ENCODE data around the gene WDR48. TPM values are rescaled to one million over a fixed set of nuclear protein-coding genes. Genes with fewer than 3 reads are reported as not detected.

Gene WDR48
- 16.9 and 19.9 TPM in 2 replicates for total RNA-seq

DNA sequence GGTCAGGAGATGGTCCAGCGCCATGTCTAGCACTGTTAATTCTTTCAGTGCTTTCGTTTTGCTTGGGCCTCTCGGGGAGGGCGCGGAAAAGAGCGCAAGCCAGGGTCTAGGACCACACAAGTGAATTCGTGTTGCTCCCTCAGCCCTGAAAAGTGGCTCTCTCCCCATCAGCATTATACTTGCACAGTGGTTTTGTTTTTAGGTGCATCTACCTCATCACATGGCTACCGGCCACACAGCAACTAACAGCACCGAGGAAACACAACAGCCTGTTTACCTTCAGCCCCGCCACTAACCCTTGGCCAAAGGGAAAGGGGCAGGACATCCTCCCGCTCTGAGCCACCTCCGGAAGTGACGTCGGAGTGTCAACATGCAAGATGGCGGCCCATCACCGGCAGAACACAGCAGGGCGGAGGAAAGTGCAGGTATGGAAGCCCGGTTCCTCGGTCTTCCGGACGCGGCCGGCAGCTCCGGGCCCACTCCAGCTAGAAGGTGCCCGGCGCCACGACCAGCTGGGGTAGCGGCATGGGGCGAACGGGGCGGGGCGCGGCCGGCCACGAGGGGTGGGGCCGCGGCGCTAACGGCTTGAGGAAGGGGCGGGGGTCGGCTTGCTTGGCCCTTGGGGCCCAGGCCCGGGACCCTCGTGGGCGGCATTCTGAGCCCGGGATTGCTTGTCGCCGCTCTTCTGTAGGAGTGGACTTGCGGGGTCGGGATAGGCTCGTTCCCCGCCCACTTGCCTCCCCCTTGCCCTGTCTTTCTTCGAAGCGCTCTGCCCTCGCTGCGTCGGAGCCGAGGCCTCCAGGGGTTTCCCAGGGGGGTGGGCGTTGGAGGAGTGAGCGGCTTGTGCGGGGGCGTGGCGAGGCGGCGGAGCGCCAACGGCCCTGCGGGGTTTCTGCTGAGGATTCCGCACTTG is at the start of gene WDR48, which contains the start of gene SCN11A:
WDR48 (plus strand) TSS at position 368 of the 913 bp plus-strand sequence; CDS start at position 378, 10 bp downstream.
SCN11A (minus strand) TSS at position 296 of the 913 bp plus-strand sequence. CDS start 101,582 bp downstream, outside the sequence.

DNA sequence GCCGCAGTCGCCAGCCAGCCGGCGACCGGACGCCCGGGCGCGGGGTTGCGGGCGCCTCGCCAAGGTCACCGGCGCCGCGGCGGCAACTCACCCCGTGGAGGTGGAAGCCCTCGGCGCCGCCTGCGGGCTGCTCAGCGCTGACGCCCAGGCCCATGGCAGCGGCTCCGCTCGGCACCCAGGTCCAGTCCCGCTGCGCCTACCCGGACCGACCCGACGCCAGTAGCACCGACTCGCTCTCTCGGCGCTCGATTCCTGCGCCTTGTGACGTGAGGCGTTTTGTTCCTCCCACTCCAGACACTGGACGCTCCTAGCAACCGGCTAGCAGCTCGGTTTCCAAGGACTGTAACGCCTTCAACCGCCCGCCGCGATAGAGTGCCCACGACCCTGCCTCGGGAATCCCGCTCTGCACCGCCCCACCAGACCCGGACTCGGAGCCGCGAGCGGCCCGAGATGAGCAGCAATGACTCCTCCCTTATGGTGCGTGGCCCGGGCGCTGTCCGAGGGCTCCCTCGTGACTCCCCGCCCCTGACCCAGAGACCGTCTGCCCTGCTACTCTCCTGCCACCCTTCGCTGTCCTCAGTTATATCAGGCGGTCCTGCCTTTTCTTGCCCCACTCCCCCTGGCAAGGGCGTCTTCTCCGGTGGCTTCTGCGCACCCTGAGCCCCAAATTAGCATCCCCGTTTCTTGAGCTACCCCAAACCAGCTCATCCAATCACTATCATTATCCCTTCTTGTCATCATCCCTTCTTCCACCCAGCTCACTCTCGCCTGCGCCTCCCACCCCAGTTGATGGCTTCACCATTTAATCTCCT is 55.8 kb downstream of the WDR48 start, which contains the start of the genes GORASP1 and TTC21A:
GORASP1 (minus strand) TSS at position 240 of the 812 bp plus-strand sequence; CDS start at position 154, 86 bp downstream.
TTC21A (plus strand) TSS at position 293 of the 812 bp plus-strand sequence; CDS start at position 451, 158 bp downstream.

Other genes starting within 250 kb of the WDR48 start
- gene SCN10A, start 235.8 kb upstream of the WDR48 start, total RNA-seq, result not detected in 2 replicates
- under 0.01 TPM in 2 replicates for gene SCN11A, start 72 bp upstream of the WDR48 start, total RNA-seq
- gene GORASP1, start 55.6 kb downstream of the WDR48 start, total RNA-seq, result 28.8 and 43.6 TPM in 2 replicates
- 0.91 and 2.1 TPM in 2 replicates for gene TTC21A, start 55.7 kb downstream of the WDR48 start, total RNA-seq
- 10.0 and 33.5 TPM in 2 replicates for gene CSRNP1, start 101.6 kb downstream of the WDR48 start, total RNA-seq
- gene XIRP1, start 140.6 kb downstream of the WDR48 start, total RNA-seq, result not detected in 2 replicates
- 0.08 TPM in 1 of 2 replicates, not detected in the other for gene CX3CR1, start 228.0 kb downstream of the WDR48 start, total RNA-seq